Tracheal epithelial cell (primary cell): Measurements from ENCODE around the gene ZFPM1. TPM values are rescaled to one million over a fixed set of nuclear protein-coding genes. Genes with fewer than 3 reads are reported as not detected.

Experiments used
- total RNA-seq: library from RNA; depleted of rRNA; stranded (reverse); fragments of >200 nt; gene quantifications from 2 replicates; pipeline ENCODE4 v1.2.1, GENCODE V29; 2014

Gene ZFPM1
- total RNA-seq = 1.7 and 1.9 TPM in 2 replicates

GRCh38 chr16:88453217-88453531, at the start of gene ZFPM1:
Gene ZFPM1, plus strand, starts transcription at chr16:88453280. Its CDS starts 359 bp downstream, at chr16:88453639.

GRCh38 chr16:88569985-88570690, 117.1 kb downstream of the ZFPM1 start, which contains the start of gene ZC3H18:
Gene ZC3H18, plus strand, starts transcription at chr16:88570403. Its CDS starts 6,721 bp downstream, at chr16:88577124.

Other genes with a start within 250 kb of the ZFPM1 start
- under 0.01 and 0.96 TPM in 2 replicates for gene ZNF469, start 70.3 kb upstream of the ZFPM1 start, total RNA-seq
- 6.0 and 12.3 TPM in 2 replicates for gene ZC3H18, start 117.1 kb downstream of the ZFPM1 start, total RNA-seq
- 2.2 TPM in 1 of 2 replicates, not detected in the other for gene IL17C, start 185.3 kb downstream of the ZFPM1 start, total RNA-seq
- 103 and 283 TPM in 2 replicates for gene CYBA, start 197.8 kb downstream of the ZFPM1 start, total RNA-seq
- gene MVD, start 209.8 kb downstream of the ZFPM1 start, total RNA-seq = 78.0 and 110 TPM in 2 replicates
- gene SNAI3, start 233.2 kb downstream of the ZFPM1 start, total RNA-seq = under 0.01 TPM in 1 of 2 replicates, not detected in the other